HT1080 (cell line): ENCODE measurements around the gene PRR35. TPM values are rescaled to one million over a fixed set of nuclear protein-coding genes. Genes with fewer than 3 reads are reported as not detected.

Source experiments
- DNase-seq: peaks from one replicate; pipeline ENCODE4 v3.0.0-alpha.2; 2015; ENCODE audit warnings: low read depth
- polyA plus RNA-seq, 2 experiments: library from polyadenylated mRNA; depleted of rRNA; stranded (reverse); fragments of >200 nt; gene quantifications; 2 replicates each; pipeline ENCODE4 v1.2.3, GENCODE V29; 2015
- total RNA-seq: library from RNA; depleted of rRNA; stranded (reverse); fragments of >200 nt; shearing (Covaris generic); gene quantifications from 2 replicates; pipeline ENCODE4 v1.2.3, GENCODE V29; 2014; rRNA removed

Gene PRR35
- total RNA-seq, result 0.10 TPM in 1 of 2 replicates, not detected in the other
- polyA plus RNA-seq (2015; cell fraction: cytosol; rRNA removed), result 0.07 TPM in 1 of 2 replicates, not detected in the other
- 0.07 and 0.13 TPM in 2 replicates for polyA plus RNA-seq (2015; cell fraction: nucleus; rRNA removed)

DNA sequence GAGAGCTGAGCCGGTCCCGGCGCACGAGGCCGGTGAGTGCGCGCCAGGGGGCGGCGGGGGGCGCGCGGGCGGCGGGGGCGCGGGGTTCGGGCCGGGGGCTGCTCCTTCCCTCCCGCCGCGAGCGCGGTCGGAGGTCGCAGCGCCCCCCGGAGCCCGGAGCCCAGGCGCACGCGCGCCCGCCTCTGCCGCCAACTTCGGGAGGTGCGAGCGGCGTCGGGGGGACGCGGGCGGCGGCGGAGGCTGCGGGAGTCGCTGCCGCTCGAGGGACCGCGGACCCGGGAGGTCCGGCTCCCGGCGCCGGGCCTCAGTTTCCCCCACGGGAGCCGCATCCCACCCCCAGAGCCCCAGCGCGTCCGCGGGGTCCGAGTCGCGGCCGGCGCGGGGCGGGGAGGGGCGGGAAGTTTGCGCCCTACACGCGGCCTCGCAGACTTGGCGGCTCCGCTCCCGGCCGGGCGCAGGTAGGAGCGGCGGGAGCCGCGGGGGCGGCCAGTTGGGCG, at the start of gene PRR35:
Gene PRR35 (plus strand): TSS at position 191 of the 497 bp plus-strand sequence. CDS start 2,901 bp downstream, outside the sequence.
- no peak for DNase-seq

DNA sequence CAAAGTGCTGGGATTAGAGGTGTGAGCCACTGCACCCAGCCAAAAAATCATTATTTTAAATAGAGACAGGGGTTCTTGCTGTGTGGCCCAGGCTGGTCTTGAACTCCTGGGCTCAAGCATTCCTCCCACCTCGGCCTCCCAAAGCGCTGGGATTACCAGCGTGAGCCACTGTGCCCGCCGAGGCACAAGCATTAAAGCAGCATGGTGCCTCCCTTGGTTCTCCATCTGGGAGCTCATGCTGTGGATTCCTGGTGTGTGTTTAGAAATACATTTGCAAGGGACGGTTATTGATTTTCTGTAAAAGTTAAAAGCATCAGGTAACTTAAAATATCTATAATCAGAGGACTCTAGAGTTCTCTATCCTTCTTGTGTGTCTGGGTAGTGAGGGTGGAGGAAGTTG, 47.4 kb upstream of the PRR35 start:
- DNase-seq, result no peak

DNA sequence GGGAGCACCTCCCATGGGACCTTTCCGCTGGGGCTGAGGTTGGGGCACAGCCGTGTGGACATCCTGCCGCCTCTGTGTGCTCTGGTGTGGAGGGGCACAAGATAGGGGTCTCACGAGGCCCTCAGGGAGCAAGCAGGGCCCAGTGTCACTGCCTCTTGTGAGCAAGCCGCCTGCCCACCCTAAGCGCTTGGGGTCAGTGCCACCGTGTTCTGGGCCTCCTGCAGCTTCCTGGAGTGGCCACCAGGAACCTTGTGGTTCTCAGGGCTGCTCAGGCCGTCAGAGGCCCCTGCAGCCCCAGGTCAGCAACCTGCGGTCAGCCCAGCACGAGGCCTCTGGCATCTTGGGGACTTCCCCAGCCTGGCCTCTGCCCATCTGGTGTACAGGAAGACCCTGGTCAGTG, 46.2 kb upstream of the PRR35 start:
- DNase-seq, result no peak

DNA sequence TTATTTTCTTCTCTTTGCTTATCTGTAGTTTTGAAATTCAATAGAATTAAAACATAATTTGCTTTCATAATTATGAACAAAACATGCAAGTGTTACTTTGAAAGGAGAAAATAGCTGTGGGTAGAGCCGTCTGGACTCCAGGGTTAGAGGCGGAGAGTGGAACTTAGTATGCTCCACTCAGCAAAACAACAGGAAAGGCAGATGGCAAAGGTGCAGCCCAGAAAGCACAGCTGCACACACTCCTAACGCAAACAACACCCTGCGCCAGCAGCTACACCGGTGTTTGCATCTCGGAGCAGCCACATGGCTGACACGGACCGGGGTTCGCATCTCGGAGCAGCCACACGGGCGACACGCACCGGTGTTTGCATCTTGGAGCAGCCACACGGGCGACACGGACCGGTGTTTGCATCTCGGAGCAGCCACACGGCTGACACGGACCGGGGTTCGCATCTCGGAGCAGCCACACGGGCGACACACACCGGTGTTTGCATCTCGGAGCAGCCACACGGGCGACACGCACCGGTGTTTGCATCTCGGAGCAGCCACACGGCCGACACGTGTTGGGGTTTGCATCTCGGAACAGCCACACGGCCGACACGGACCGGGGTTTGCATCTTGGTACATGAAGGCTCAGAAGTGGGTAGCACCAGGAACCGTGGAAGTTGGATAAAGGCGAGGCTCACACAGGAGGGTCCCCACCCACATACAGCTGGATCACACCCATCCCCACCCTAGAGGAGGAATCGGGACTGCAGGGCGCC, 44.8 kb upstream of the PRR35 start:
- no peak for DNase-seq

DNA sequence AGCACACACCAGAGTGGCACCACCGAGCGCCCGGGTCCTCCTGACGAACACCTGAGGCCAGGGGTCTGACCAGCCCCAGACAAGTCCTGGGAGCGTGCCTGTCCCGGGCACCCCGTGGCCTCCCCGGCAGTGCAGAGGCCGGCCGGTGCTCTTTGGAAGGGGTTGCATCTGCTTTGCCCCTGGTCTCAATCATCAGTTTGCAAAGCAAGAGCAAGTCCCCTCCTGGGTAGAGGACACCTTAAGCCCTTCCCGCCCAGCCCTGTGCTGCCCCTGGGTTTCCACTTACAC, 44.3 kb upstream of the PRR35 start:
- DNase-seq, result no peak

DNA sequence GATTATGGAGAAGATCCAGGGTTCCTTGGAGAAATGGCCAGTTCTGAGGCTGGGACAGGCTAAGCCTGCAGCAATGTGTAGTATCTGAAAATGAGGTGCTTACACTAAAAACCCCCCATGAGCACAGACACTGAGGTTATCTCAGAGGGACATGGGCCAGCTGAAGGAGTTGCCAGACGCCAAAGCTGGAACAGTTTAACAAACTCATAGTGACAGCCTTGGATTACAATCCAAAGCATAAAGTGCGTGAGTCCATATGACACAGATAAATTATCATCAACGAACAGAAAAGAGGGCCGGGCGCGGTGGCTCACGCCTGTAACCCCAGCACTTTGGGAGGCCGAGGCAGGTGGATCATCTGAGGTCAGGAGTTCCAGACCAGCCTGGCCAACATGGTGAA, 43.9 kb upstream of the PRR35 start:
- DNase-seq, result no peak

DNA sequence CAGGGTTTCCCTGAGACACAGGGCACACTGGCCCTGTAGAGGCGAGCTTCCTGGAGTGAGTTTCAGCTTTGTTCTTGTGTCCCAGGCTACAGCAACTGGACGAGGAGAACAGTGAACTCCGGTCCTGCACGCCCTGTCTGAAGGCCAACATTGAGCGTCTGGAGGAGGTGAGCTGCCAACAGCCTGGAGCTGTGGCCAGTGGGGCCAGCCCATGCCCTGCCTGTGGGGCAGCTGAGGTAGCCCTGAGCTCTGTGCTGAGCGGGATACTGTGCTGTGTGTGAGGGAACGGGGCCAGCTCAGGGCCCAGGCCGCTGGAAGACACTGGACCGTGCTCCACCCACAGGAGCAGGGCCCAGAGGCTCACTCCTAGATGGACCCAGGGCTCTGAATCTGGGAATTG, 41.3 kb upstream of the PRR35 start:
- no peak for DNase-seq

DNA sequence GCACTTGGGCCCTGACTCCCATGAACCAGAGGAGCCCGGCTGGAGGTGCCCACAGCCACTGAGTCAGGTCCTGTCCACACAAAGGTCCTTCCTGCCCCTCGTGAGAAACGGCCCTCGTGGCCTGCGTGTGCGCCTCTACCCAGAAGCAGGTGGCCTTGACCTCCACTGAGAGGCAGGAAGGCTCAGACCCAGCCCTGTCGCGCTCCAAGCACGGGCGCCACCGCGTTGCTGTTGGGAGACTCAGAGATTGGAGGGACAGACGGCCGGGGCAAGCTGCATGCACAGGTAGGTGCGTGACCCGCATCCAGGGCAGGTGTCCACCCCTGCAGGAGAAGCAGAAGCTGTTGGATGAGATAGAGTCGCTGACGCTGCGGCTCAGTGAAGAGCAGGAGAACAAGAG, 40.8 kb upstream of the PRR35 start:
- DNase-seq, result no peak

DNA sequence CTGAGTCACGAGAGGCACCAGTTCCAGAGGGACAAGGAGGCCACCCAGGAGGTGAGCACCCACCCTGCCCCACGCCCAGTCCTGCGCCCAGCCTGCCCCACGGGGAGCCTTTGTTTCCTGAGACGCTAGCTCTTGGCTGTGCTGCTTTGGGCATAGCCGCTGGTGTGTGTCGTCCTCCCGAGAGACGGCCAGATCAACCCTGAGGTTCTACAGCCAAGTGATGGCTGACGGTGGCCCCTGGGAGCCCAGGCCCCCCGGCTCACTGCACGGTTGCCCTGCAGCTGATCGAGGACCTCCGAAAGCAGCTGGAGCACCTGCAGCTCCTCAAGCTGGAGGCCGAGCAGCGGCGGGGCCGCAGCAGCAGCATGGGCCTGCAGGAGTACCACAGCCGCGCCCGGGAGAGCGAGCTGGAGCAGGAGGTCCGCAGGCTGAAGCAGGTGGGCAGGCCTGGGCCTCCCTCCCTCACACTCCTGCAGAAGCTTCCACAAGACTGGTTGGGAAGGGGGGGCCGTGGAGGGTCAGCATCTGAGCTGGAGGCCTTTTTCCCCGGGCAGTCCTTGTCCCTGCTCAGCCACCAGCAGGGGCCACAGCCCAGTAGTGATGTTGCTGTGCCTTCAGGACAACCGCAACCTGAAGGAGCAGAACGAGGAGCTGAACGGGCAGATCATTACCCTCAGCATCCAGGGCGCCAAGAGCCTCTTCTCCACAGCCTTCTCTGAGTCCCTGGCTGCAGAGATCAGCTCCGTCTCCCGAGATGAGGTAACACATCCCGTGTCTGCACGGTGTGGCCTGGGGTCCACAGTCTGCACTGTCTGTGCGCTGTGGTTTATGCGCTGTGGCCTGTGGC, 40.1 kb upstream of the PRR35 start:
- no peak for DNase-seq

DNA sequence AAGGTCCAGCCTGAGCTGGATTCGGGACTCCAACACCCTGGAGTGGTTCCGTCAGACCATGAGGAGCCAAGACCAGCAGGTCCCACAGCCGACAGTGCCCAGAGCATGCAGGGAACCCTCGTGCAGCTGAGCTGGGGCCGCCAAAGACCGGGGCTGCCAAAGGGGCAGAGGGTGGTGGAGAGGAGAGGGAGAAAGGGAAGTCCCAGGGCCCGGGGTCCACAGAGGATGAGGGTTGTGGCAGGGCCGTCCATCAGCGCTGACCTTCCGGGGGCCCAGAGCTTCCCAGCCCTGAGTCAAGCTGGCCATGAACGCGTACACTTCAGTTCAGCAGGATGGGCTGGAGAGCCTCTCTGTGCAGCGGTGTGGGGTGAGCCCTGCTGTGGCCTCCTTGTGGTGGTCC, 39.3 kb upstream of the PRR35 start:
- DNase-seq, result no peak

DNA sequence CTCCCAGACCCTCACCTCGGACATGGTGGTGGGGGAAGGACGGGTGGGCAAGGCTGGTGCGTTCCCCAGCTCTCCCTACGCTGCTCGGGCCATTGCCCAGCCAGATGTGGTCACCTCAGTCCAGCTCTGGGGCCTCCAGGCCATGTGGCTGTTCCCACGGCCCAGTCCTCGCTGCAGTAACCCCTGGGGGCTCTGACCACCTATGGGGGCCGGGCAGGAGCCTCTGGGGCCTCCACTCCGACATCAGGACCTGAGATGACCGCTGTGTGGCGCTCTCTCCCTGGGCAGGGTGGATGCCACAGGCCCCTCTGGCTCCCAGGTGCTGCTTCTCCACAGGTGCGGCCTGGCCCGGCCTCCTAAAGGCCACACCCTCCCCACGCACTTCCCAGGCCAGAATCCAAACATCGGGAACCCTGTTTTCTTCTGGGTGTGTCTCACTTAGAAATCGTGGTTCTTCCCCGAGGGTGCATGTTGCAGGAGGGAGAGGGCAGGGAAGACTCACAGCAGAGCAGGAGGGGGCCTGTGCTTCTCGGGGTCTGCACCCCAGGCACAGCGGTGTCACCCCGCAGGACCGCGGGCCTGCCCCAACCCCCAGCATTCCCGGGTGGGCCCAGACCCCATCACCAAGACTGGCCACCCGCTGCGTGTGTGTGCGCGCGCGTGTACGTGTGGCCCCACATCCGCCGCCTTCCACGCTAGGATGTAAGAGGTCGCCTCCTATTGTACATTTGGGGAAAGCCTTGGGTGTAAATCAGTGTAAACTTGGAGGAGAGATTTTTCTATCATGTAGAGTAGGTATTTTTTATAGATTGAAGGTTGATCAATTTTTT, 38.6 kb upstream of the PRR35 start:
- no peak for DNase-seq

DNA sequence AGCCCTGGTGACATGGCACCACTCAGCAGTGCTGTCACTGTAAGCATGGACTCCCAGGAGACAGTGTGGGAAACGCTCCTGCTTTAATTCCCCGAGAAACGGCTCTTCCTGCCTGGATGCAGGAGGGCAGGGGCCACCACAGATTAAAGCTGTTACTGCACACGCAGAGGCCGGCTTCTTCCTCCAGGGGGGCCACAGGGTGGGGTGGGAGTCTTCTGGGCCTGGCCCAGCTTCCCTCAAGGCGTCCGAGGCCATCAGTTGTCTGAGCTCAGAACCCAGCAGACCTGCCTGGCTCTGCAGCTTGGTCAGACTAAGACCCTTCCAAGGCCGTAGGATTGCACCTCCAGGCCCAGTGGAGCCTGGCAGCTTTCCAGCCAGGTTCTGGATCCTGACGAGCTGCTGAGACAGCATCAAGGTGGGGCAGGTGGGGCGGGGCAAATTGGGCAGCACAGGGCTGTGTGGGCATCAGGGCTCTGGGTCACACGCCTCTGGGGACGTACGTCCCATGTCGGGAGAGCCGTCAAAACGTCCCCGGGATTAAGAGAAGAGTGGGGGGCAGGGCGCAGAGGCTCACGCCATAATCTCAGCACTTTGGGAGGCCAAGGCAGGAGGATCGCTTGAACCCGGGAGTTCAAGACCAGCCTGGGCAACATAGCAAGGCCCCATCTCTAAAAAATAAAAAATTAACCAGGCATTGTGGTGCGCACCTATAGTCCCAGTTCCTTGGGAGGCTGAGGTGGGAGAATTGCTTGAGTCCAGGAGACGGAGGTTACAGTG, 37.7 kb upstream of the PRR35 start:
- DNase-seq, result no peak

DNA sequence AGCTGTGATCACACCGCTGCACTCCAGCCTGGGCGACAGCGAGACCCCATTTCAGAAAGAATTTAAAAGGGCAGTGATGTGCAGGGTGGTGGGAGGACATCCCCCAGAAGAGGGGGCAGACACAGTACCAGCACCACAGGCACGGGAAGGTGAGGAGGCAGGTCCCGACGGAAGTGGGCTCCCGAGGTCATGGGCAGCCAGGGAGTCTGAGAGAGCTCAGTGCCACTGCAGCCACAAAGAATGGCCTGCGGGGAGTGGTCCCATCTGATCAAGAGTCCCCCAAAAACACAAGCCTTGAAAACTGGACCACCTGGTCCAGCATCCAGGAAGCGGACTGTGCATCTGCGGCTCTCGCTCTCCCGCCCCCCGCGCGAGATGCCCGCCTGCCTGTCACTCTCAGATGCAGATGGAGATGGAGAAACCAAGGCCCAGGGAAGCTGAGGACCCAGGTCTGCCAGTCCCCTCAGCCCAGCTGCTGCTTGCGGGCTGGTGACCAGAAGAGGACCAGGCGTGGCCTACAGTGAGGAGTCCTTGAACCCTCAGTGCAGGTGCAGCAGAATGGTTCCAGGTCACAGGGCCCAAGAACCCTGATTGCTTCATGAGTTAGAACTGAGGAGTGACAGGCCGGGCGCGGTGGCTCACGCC, 37.0 kb upstream of the PRR35 start:
- DNase-seq, result no peak

DNA sequence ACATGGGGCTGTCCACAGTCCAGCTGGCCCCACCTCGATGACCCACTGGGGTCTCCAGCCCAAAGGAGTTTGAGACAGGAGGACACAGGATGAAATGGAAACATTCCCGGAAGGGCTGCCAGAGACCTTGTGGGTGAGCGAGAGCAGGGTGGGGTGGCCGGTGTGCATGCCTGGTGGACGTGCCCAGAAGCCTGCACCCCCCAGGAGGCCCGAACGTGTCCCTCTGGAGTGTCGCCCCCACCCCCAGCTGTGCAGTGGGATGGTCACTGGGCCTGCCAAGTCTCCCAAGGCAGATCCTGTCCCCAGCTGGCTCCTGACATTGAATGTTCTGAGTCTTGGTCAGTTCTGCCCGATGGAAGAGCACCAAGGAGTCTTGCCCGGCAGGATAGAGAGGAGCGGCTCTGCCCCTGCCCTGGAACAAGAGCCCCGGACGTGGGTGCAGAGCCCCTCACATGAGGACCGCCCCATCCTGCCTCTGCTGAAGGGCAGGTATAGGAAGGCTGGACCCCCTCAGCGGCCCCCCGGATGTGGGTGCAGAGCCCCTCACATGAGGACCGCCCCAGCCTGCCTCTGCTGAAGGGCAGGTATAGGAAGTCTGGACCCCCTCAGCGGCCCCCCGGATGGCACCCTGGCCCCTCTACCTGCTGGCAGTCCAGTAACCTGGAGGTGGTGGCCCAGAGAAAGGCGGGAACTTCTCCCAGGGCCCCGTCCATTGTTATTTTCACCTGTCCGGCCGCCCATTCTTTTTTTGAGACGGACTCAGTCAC, 35.7 kb upstream of the PRR35 start:
- DNase-seq, result no peak

DNA sequence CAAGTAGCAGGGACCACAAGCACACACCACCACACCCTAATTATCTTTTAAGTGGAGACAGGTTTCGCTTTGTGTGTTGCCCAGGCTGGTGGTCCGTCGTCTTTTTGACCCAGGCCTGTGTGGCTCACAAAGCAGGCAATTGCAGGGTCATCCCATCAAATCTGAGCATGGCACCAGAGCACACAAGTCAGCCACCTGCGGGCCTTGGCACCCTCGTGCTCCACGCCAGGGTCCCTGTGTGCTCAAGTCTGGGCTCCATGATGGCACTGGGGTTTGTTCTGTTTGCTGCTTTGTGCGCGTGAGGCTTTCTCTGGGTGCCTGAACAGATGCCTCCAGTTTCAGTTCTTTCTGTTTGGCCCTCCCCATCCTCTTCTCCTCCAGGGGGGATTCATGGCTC, 35.1 kb upstream of the PRR35 start:
- no peak for DNase-seq

DNA sequence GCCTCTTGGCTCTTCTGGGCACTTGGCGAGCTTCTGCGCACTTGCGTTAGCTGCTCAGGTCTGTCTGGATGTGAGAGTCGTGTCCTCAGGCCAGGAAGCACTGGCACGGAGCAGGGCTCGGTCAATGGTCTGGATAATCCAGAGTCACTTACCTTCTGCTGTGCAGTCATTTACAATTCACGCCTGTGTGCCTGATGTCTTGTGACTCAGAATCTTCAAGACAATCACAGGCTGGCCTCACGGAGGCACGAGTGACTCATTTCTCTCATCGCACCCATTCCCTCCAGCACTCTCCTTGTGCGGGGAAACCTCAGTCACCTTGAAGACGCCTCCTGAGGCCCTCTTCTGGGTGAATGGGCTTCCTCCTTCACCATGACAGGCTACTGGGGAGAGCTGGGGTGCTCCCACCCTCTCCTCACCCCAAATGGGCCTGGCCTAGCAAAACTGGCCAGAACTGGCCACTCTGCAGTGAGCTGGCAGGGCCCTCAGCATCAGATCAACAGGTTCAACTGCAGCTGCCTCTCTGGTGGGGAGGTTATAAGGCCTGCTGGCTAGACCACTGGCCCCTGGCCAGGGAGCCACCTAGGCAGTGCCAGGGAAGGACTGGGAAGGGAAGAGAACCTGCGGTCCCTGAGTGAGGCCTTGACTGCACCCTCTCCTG, 34.5 kb upstream of the PRR35 start:
- DNase-seq, result peak; percentile 94

DNA sequence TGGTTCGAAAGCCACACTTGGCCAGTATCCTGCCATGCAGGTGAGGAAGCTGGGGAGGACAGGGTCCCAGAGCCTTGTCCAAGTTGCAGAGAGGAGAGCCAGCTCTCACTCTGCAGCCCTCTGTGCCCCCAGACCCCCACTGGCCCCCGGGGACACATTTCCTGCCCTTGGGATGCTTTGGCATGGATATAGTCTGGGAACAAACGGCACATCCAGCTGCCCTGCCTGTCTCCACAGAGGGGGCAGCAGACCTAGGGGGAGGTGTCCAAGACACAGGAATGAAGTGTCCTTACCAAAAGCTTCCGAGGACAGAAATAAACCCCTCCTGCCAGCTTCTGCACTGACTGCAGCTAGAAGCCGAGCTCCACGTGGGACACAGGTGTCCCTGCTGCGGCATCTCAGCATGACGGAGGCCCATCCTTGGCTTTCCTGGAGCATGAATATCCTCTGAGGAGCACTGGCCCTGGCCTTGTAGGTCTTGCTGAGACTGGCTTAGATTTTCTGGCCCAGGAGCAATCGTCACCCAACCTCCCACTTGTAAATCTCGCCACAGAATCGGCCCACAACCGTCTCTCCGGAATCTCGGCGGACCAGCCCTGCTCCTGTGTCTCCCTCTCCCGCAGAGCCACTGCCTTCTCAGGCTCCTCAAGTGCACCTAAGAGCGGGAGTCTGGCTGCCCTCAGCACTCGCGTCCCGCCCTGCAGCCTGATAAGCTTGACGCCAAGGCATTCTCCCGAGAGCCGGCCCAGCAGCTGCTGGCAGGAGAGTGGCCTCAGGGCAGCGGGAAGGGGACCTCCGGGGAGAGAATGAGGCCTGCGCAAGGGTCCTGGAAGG, 33.8 kb upstream of the PRR35 start:
- DNase-seq, result peak; percentile 22
